ENCODE measurements around the gene CCDC102A.

GRCh38 chr16:57555831-57556230, 19.5 kb upstream of the CCDC102A start:
- TF ChIP-seq ZBTB33 (IDR thresholded peaks at IDR 0.05; ENCODE audit: extremely low read depth, insufficient replicate concordance, low read length) (no peak), CTCF (IDR thresholded peaks at IDR 0.05 in 2 of 3, conservative IDR thresholded peaks at IDR 0.05 in 1 of 3; ENCODE audit: borderline replicate concordance in 1 of 3, insufficient read depth in 1 of 3, low read depth in 2 of 3, low read length in 2 of 3) (no peak), ZFX (IDR thresholded peaks at IDR 0.05) (no peak), POLR2AphosphoS5 (IDR thresholded peaks at IDR 0.05; ENCODE audit: low read depth, low read length) (no peak), CEBPB (IDR thresholded peaks at IDR 0.05; ENCODE audit: low read depth) (no peak), MAX (IDR thresholded peaks at IDR 0.05) (no peak), EZH2 (IDR thresholded peaks at IDR 0.05) (no peak), ATF3 (IDR thresholded peaks at IDR 0.05) (no peak), RAD21 (IDR thresholded peaks at IDR 0.05; ENCODE audit: low read depth) (no peak), POLR2A (IDR thresholded peaks at IDR 0.05; ENCODE audit: borderline replicate concordance, extremely low read depth, insufficient read depth, insufficient read length) (no peak), EZH2phosphoT487 (IDR thresholded peaks at IDR 0.05; ENCODE audit: borderline replicate concordance) (no peak), EGR1 (IDR thresholded peaks at IDR 0.05; ENCODE audit: low read depth) (no peak)

Measured in HCT116 (cell line).